GM12865 (cell line): ENCODE data around the gene ADGRL2.

ENCODE experiments used
- DNase-seq: peaks from one replicate; pipeline ENCODE4 v3.0.0; 2010; ENCODE audit warnings: low read depth
- H3K4me3 ChIP-seq: 2 replicates; pipeline ENCODE4 v1.5.1; 2011; ENCODE audit warnings: mild to moderate bottlenecking, low read depth, low read length, control low read depth
- CTCF ChIP-seq: IDR thresholded peaks from 2 replicates; pipeline ENCODE4 v1.5.1; 2011; ENCODE audit warnings: low read length, control low read depth, low read depth, inconsistent platforms; ENCODE audit not compliant: insufficient read depth; ENCODE audit errors: missing control alignments

The ADGRL2 gene

DNA sequence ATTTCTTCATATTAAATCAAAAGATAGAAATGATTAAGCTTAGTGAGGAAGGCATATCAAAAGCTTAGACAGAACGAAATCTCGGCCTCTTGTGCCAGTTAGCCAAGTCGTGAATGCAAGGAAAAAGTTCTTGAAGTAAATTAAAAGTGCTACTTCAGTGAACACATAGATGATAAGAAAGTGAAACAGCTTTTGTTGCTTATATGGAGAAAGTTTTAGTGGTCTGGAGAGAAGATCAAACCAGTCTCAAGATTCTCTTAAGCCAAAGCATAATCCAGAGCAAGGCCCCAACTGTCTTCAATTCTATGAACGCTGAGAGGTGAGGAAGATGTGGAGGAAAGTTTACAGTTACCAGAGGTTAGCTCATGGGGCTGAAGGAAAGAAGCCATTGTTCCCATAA, 88.4 kb downstream of the ADGRL2 start:
- TF ChIP-seq CTCF = no peak
- no peak overlapping the region for H3K4me3 ChIP-seq
- no peak for DNase-seq

DNA sequence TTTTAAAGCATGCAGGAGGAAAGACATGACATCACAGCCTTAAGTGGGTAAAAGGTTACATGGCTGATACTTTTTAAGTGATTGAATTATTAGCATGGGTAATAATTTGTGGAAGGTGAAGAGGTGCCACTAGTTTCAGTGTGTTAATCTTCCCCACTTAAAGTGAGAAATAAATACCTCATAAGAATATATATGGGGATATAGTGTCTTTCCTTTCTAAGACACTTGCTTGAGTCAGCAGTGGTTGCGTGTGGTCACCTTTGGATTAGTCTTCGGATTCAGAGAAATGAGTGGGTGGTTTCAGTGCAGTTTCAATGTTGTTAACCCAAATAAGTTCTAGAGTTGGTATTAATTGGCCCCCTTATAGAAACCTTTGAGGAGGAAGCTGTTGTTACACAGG, 94.1 kb downstream of the ADGRL2 start:
- H3K4me3 ChIP-seq = no peak overlapping the region
- no peak for TF ChIP-seq CTCF
- DNase-seq = peak; percentile 24

- no peak overlapping the region for H3K4me3 ChIP-seq
- no peak for TF ChIP-seq CTCF
- DNase-seq = no peak
These were observed 98.6 kb downstream of the ADGRL2 start for GRCh38 chr1:81899214-81899821.

GRCh38 chr1:81907575-81907974, 106.8 kb downstream of the ADGRL2 start:
- TF ChIP-seq CTCF = no peak
- H3K4me3 ChIP-seq = no peak overlapping the region
- DNase-seq = no peak

DNA sequence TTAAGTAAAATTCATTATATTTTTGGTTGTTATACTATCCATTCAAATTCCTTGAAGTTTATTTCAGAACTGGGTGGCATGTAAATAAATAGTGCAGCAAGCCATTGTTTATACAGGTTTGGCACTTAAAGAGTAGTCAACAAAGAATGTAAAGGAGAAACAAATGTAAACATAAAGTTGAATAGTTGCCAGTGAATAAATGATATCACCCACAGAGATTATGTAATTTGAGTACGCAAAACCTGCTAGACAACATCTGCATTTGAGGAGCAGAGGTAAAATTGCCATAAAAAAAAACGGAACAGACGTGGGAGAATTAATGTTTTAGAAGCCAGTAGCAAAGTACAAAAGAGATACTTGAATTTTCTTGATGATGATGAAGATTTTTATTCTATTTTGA, 111.6 kb downstream of the ADGRL2 start:
- TF ChIP-seq CTCF = no peak
- no peak overlapping the region for H3K4me3 ChIP-seq
- DNase-seq = no peak

GRCh38 chr1:81915937-81916336, 115.2 kb downstream of the ADGRL2 start:
- no peak for TF ChIP-seq CTCF
- H3K4me3 ChIP-seq = no peak overlapping the region
- DNase-seq = no peak

- TF ChIP-seq CTCF = no peak
- DNase-seq = no peak
These were observed 119.6 kb downstream of the ADGRL2 start for GRCh38 chr1:81920245-81920740.

More at GRCh38 chr1:81920245-81920740, 119.6 kb downstream of the ADGRL2 start:
- H3K4me3 ChIP-seq = no peak overlapping the region
